HG03108 (cell line): ENCODE measurements around the gene NTPCR.

Experiments
- ATAC-seq: cut with Tn5 transposase; IDR thresholded peaks from one replicate; pipeline ENCODE4 v1.9.1; 2021; ENCODE audit warnings: moderate library complexity; ENCODE audit not compliant: unreplicated experiment

Gene NTPCR

GRCh38 chr1:233005156-233005555 lies 54.7 kb downstream of the NTPCR start:
- no peak for ATAC-seq

- no peak for ATAC-seq
These were observed 55.3 kb downstream of the NTPCR start for GRCh38 chr1:233005703-233006102.

- ATAC-seq = no peak
These were observed 55.7 kb downstream of the NTPCR start for GRCh38 chr1:233006108-233006507.

- no peak for ATAC-seq
These were observed 56.1 kb downstream of the NTPCR start for GRCh38 chr1:233006541-233006973.

- no peak for ATAC-seq
These were observed 59.7 kb downstream of the NTPCR start for GRCh38 chr1:233010146-233010545.

GRCh38 chr1:233012021-233012420 lies 61.6 kb downstream of the NTPCR start:
- ATAC-seq = no peak

- no peak for ATAC-seq
These were observed 65.6 kb downstream of the NTPCR start for GRCh38 chr1:233015965-233016364.

- no peak for ATAC-seq
These were observed 66.4 kb downstream of the NTPCR start for GRCh38 chr1:233016798-233017197.

GRCh38 chr1:233019083-233019482 lies 68.7 kb downstream of the NTPCR start:
- ATAC-seq = no peak

- ATAC-seq = no peak
These were observed 69.4 kb downstream of the NTPCR start for GRCh38 chr1:233019778-233020325.

- ATAC-seq = no peak
These were observed 70.0 kb downstream of the NTPCR start for GRCh38 chr1:233020426-233020825.

- no peak for ATAC-seq
These were observed 71.8 kb downstream of the NTPCR start for GRCh38 chr1:233022246-233022645.

GRCh38 chr1:233024199-233024598 lies 73.8 kb downstream of the NTPCR start:
- ATAC-seq = no peak

- no peak for ATAC-seq
These were observed 74.7 kb downstream of the NTPCR start for GRCh38 chr1:233025157-233025556.

GRCh38 chr1:233025567-233025966 lies 75.2 kb downstream of the NTPCR start:
- no peak for ATAC-seq

GRCh38 chr1:233027046-233027445 lies 76.6 kb downstream of the NTPCR start:
- no peak for ATAC-seq

- ATAC-seq = no peak
These were observed 81.1 kb downstream of the NTPCR start for GRCh38 chr1:233031521-233031920.

GRCh38 chr1:233032916-233033315 lies 82.5 kb downstream of the NTPCR start:
- no peak for ATAC-seq

GRCh38 chr1:233033361-233033760 lies 83.0 kb downstream of the NTPCR start:
- ATAC-seq = no peak
